HG03135 (cell line): ENCODE measurements around the gene WDR7.

Experiments used
- ATAC-seq: cut with Tn5 transposase; IDR thresholded peaks from one replicate; pipeline ENCODE4 v1.9.1; 2021; ENCODE audit warnings: mild to moderate bottlenecking, moderate library complexity; ENCODE audit not compliant: unreplicated experiment

Gene WDR7

GRCh38 chr18:56650944-56651770, at the start of gene WDR7:
TSS of gene WDR7 (plus strand) at chr18:56651359. CDS start at chr18:56672516, 21,157 bp downstream.
- peak; percentile 96 for ATAC-seq

DNA sequence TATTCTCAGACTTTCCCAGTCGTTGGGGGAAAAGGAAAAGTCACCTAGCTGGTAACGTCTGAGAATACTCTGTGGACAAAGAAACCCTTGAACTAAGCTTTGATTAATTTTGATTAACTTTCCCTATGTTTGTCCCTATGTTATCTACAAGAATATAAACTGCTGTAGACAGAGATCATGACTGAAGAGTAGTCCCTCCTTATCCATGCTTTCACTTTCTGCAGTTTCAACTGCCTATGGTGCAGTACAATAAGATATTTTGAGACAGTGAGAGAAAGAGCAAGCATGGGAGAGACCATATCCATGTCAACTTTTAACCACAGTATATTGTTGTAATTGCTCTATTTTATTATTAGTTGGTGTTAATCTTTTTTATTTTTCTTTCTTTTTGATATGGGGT, 44.5 kb upstream of the WDR7 start:
- ATAC-seq = no peak

DNA sequence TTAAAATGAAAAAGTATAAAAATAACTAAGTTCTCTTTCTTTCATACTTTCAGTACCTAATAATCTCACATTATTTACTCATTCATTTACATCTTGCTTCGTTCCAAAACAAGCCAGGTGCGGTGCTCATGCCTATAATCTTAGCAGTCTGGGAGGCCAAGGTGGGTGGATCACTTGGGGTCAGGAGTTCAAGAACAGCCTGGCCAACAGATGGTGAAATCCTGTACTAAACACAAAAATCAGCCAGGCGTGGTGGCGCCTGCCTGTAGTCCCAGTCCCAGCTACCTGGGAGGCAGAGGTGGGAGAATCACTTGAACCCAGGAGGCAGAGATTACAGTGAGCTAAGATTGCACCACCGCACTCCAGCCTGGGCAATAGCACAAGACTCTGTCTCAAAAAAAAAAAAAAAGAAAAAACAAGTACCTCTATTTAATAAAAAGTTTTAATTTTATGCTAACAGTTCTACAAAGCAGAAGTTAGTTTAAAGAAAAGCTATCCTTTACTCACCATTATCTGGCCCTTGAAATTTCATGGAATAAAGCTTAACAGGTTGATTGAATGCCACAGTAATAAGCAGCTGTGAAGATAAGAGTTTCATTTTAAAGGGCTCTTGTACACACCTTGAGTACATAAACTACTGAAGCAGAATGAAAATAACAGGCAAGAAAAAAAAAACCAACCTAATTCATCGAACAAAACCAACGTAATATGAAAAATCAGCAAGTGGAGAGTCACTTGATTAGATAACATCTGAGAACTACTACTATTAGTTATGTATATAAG, 35.2 kb upstream of the WDR7 start:
- no peak for ATAC-seq

DNA sequence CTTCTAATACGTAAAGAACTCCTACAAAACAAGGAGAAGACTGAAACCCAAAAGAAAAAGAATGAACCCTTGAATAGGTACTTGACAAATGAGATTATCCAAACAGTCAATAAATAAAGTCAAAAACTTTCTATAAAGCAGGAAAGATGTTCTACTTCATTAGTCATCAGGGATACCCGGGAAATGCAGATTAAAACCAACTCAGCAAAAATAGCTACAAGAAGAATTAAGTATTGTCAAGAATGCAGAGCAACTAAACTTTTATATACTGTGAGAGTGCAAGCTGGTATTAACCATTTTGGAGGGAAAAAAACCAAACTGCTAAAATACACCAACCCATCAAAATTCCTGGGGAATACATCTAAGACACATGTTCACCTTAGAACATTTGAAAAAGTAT, 23.2 kb upstream of the WDR7 start:
- no peak for ATAC-seq

DNA sequence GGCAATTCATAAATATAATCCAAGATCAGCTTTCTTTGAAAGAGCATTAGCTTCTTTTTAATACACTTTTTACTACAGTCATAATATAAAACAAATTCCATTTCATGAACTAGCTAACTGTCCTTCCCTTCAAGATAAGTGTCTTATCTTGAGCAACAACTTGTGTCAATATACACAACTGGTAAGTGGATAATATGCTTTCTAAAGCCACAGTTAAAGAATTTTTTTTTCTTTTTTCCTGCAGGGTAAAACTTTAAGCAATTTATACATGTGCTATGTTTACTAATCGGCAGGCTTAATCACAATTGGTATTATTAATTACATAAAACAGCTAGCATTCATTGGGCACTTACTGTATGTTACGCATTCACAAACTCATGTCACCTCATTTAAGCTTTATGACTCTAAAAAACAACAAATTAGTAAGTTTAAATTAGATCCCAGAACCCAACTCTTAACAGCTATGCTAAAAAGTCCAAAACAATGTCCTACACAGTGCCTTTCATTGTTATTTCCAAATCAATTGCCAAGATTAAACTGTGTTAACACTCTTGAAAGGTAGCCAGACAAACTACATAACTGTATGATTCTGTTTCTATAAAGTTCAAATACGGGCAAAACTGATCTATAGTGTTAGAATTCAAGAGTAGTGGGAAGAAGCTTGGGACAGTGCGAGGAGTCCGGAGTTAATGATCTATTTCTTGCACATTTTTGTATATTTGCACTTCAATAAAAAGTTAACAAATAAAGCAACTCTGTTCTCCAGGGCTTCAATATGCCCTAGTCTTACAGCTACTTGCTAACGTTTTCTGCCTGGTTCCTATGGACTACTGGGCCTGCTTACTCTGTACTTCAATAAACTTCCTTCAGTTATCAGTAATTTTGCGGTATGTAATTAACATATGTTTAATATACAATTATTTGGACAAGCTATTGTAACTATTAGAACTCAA, 18.8 kb upstream of the WDR7 start:
- no peak for ATAC-seq

DNA sequence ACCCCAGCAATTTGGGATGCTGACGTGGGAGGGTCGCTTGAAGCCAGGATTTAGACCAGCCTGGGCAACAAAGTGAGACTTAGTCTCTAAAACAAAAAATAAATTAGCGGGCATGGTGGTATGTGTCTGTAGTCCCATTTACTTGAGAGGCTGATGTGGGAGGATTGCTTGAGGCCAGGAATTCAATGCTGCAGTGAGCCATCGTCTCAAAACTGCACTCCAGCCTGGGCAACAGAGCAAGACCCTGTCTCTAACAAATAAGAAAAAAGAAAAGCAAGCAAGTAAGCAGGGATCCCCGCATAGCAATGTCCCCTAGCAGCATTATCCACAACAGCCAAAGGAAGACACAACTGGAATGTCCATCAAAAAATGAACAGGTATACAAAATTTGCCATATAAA, 16.2 kb upstream of the WDR7 start:
- no peak for ATAC-seq

- no peak for ATAC-seq
Observed at GRCh38 chr18:56637176-56637575, 14.0 kb upstream of the WDR7 start.

DNA sequence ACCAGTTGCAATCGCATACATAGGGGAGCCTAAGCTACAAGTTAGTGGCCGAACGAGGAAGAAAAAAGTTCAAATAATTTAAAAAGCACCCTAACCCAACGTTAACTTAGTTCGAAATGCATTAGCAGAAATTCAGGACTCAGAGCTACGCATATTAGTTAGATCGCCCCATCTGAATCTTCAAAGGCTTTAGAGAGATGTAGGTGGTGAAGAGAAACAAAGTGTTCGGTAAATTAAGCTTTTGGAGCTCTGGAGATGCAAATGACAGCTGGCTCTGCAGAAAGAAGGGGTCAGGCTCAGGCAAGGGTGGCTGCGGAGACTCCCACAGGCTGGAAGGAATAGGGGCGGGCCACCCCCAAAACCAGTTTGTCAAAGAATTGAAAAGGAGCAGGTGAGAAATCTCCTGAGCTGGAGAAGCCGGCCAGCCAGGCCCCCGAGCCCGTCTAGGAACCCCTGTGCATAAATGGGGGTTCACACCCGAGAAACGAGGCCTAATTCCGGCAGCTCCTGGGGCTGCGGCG, 13.4 kb upstream of the WDR7 start:
- ATAC-seq = peak; percentile 9

- ATAC-seq = peak; percentile 95
Observed at GRCh38 chr18:56638232-56639103, 12.7 kb upstream of the WDR7 start, which contains the start of gene TXNL1. TSS of gene TXNL1 (minus strand) at chr18:56638592. CDS start at chr18:56638440, 152 bp downstream.

GRCh38 chr18:56639104-56639381, 12.1 kb upstream of the WDR7 start:
- no peak for ATAC-seq

- no peak for ATAC-seq
Observed at GRCh38 chr18:56639571-56639970, 11.6 kb upstream of the WDR7 start.

GRCh38 chr18:56641714-56642337, 9.3 kb upstream of the WDR7 start:
- ATAC-seq = no peak

DNA sequence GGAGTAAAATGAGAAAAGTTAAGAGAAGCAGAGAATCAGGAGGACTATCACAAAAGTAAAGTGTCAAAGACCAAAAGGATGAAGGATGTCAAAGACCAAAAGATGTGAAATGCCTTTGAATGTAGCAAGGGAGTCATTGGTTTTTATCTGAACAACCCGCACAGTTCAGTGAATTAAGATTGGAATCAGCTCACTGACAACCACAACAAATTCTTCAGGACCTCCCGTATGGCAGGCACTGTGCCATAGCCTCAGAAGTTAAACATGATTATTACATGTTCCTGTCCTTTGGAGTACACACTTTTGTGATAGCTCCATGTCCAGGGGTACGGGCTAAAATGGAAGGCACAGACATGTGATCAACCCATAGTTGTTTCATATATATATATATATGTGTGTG, 7.8 kb upstream of the WDR7 start:
- no peak for ATAC-seq

- no peak for ATAC-seq
Observed at GRCh38 chr18:56645415-56646016, 5.6 kb upstream of the WDR7 start.

GRCh38 chr18:56647071-56647470, 4.1 kb upstream of the WDR7 start:
- no peak for ATAC-seq

- ATAC-seq = no peak
Observed at GRCh38 chr18:56647951-56648893, 2.9 kb upstream of the WDR7 start.

GRCh38 chr18:56649996-56650395, 1.2 kb upstream of the WDR7 start:
- ATAC-seq = no peak

GRCh38 chr18:56651771-56652092, 573 bp downstream of the WDR7 start:
- ATAC-seq = no peak
